IMR-90 (cell line): ENCODE results near the gene INPP4A. TPM values are rescaled to one million over a fixed set of nuclear protein-coding genes. Genes with fewer than 3 reads are reported as not detected.

Source experiments
- ATAC-seq: fragments of 200-7000 bp; cut with Tn5 transposase; 2 replicates; pipeline ENCODE4 v1.9.1; 2020; ENCODE audit warnings: low read depth, mild to moderate bottlenecking, moderate library complexity
- BruUV-seq: library from RNA; stranded (reverse); fragments of 400-500 nt; replicated peaks from 2 replicates; lab custom pipeline; 2021; lab: Mats Ljungman, UMichigan
- CTCF ChIA-PET: fragments of 300-600 bp; formaldehyde crosslinking; extraction: SDS; loops from one replicate; lab custom pipeline; 2021; ENCODE audit warnings: antibody characterized with exemption; lab: Yijun Ruan, JAX
- POLR2A ChIA-PET: fragments of 300-600 bp; sonication (Branson Sonifier 250); formaldehyde crosslinking; loops from one replicate; lab custom pipeline; 2022; ENCODE audit warnings: antibody characterized with exemption; ENCODE audit not compliant: unreplicated experiment; lab: Charles Lee
- DNase-seq: peaks from one replicate; pipeline ENCODE4 v3.0.0; 2013
- H2AFZ ChIP-seq: replicated peaks from 2 replicates; pipeline ENCODE3; 2013; ENCODE audit warnings: low read length, mild to moderate bottlenecking; ENCODE audit not compliant: poor library complexity
- H2AK5ac ChIP-seq: 2 replicates; pipeline ENCODE4 v1.6.1; 2013; ENCODE audit warnings: low read depth, low read length, inconsistent platforms
- H2AK9ac ChIP-seq: replicated peaks from 2 replicates; pipeline ENCODE3; 2013; ENCODE audit warnings: mild to moderate bottlenecking, low read depth, low read length, moderate library complexity; ENCODE audit not compliant: poor library complexity
- H2BK120ac ChIP-seq: 2 replicates; pipeline ENCODE4 v1.6.1; 2013; ENCODE audit warnings: low read depth, low read length, inconsistent platforms
- H2BK15ac ChIP-seq: 3 replicates; pipeline ENCODE4 v1.6.1; 2013; ENCODE audit warnings: low read depth, low read length, inconsistent platforms
- H2BK20ac ChIP-seq: 2 replicates; pipeline ENCODE4 v1.6.1; 2013; ENCODE audit warnings: low read depth, mild to moderate bottlenecking, inconsistent platforms, low read length, moderate library complexity
- H2BK5ac ChIP-seq: 2 replicates; pipeline ENCODE4 v1.6.1; 2013; ENCODE audit warnings: mild to moderate bottlenecking, low read depth, low read length, inconsistent platforms; ENCODE audit not compliant: poor library complexity, severe bottlenecking
- H3K14ac ChIP-seq: replicated peaks from 2 replicates; pipeline ENCODE4 v1.6.1; 2013; ENCODE audit warnings: low read depth, low read length, inconsistent platforms
- H3K18ac ChIP-seq: 2 replicates; pipeline ENCODE4 v1.6.1; 2013; ENCODE audit warnings: low read depth, low read length, control low read depth
- H3K23ac ChIP-seq: 2 replicates; pipeline ENCODE4 v1.6.1; 2013; ENCODE audit warnings: low read depth, low read length, inconsistent platforms
- H3K27ac ChIP-seq: 2 replicates; pipeline ENCODE4 v1.5.1; 2013; ENCODE audit warnings: mild to moderate bottlenecking, control low read depth, low read length; ENCODE audit not compliant: insufficient read depth
- H3K27me3 ChIP-seq: 2 replicates; pipeline ENCODE4 v1.6.1; 2013; ENCODE audit warnings: low read length; ENCODE audit not compliant: control insufficient read depth, insufficient read depth
- H3K36me3 ChIP-seq: 2 replicates; pipeline ENCODE4 v1.6.1; 2013; ENCODE audit warnings: low read length, mixed read lengths; ENCODE audit not compliant: control insufficient read depth, insufficient read depth
- H3K4ac ChIP-seq: 2 replicates; pipeline ENCODE4 v1.6.1; 2013; ENCODE audit warnings: low read depth, low read length, inconsistent platforms
- H3K4me1 ChIP-seq: 2 replicates; pipeline ENCODE4 v1.6.1; 2013; ENCODE audit warnings: low read length, mixed read lengths; ENCODE audit not compliant: control insufficient read depth, insufficient read depth
- H3K4me2 ChIP-seq: 2 replicates; pipeline ENCODE4 v1.6.1; 2013; ENCODE audit warnings: low read depth, mild to moderate bottlenecking, control low read depth, low read length, moderate library complexity
- H3K4me3 ChIP-seq: 2 replicates; pipeline ENCODE4 v1.5.1; 2013; ENCODE audit warnings: low read depth, mild to moderate bottlenecking, control low read depth, low read length, moderate library complexity; ENCODE audit not compliant: insufficient read depth
- H3K56ac ChIP-seq: 2 replicates; pipeline ENCODE4 v1.6.1; 2013; ENCODE audit warnings: low read length, inconsistent platforms; ENCODE audit not compliant: insufficient read depth; ENCODE audit errors: extremely low read depth
- H3K79me1 ChIP-seq, 2 experiments: 2 replicates each; pipeline ENCODE4 v1.6.1; 2013; ENCODE audit warnings: low read length in 2 of 2, inconsistent platforms in 1 of 2, low read depth in 1 of 2
- H3K9ac ChIP-seq: 2 replicates; pipeline ENCODE4 v1.6.1; 2013; ENCODE audit warnings: low read depth, low read length, control low read depth
- H3K9me1 ChIP-seq: 2 replicates; pipeline ENCODE4 v1.6.1; 2013; ENCODE audit warnings: low read length, inconsistent platforms; ENCODE audit not compliant: insufficient read depth
- H3K9me3 ChIP-seq: 2 replicates; pipeline ENCODE4 v1.6.1; 2013; ENCODE audit warnings: low read length; ENCODE audit not compliant: control insufficient read depth, insufficient read depth
- H4K20me1 ChIP-seq: 2 replicates; pipeline ENCODE4 v1.6.1; 2013; ENCODE audit warnings: low read length, inconsistent platforms; ENCODE audit not compliant: insufficient read depth
- H4K5ac ChIP-seq: 2 replicates; pipeline ENCODE4 v1.6.1; 2013; ENCODE audit warnings: mild to moderate bottlenecking, low read depth, low read length, control low read depth
- H4K8ac ChIP-seq, 2 experiments: 2 replicates each; pipeline ENCODE4 v1.6.1; 2013; ENCODE audit warnings: low read depth in 2 of 2, low read length in 2 of 2, control low read depth in 1 of 2, inconsistent platforms in 1 of 2
- H4K91ac ChIP-seq: 2 replicates; pipeline ENCODE4 v1.6.1; 2013; ENCODE audit warnings: low read depth, low read length, inconsistent platforms; ENCODE audit not compliant: insufficient read depth
- CEBPB ChIP-seq: IDR thresholded peaks from 2 replicates; pipeline ENCODE4 v1.6.1; 2012; ENCODE audit warnings: low read depth, low read length, improper control_type of control experiment
- CHD1 ChIP-seq: IDR thresholded peaks from 2 replicates; pipeline ENCODE4 v1.6.1; 2012; ENCODE audit warnings: low read depth, low read length, improper control_type of control experiment
- ELK1 ChIP-seq: fragments of 150-350 bp; IDR thresholded peaks from 2 replicates; pipeline ENCODE4 v1.6.1; 2016; ENCODE audit warnings: low read depth, mild to moderate bottlenecking, low read length, moderate library complexity, borderline replicate concordance
- FOS ChIP-seq: fragments of 150-350 bp; IDR thresholded peaks from 2 replicates; pipeline ENCODE4 v1.6.1; 2016; ENCODE audit warnings: low read depth, low read length
- MAFK ChIP-seq: IDR thresholded peaks from 2 replicates; pipeline ENCODE4 v1.6.1; 2012; ENCODE audit warnings: low read depth, low read length, improper control_type of control experiment
- MAZ ChIP-seq: IDR thresholded peaks from 2 replicates; pipeline ENCODE4 v1.6.1; 2012; ENCODE audit warnings: low read depth, mild to moderate bottlenecking, low read length, improper control_type of control experiment, moderate library complexity, borderline replicate concordance
- MXI1 ChIP-seq: IDR thresholded peaks from 2 replicates; pipeline ENCODE4 v1.6.1; 2012; ENCODE audit warnings: low read depth, mild to moderate bottlenecking, low read length, moderate library complexity, borderline replicate concordance
- NFE2L2 ChIP-seq: fragments of 150-350 bp; IDR thresholded peaks from 2 replicates; pipeline ENCODE4 v1.6.1; 2016; ENCODE audit warnings: low read depth, mild to moderate bottlenecking, low read length
- POLR2A ChIP-seq: IDR thresholded peaks from 2 replicates; pipeline ENCODE4 v1.6.1; 2012; ENCODE audit warnings: mild to moderate bottlenecking, low read depth, low read length
- RAD21 ChIP-seq: IDR thresholded peaks from 2 replicates; pipeline ENCODE4 v1.6.1; 2012; ENCODE audit warnings: low read length, improper control_type of control experiment
- RCOR1 ChIP-seq: IDR thresholded peaks from 2 replicates; pipeline ENCODE4 v1.6.1; 2012; ENCODE audit warnings: mild to moderate bottlenecking, low read length, improper control_type of control experiment; ENCODE audit not compliant: insufficient replicate concordance
- RFX5 ChIP-seq: IDR thresholded peaks from 2 replicates; pipeline ENCODE4 v1.8.0; 2012; ENCODE audit warnings: low read depth, mild to moderate bottlenecking, low read length, moderate library complexity
- SMC3 ChIP-seq: fragments of 150-350 bp; IDR thresholded peaks from 2 replicates; pipeline ENCODE4 v1.6.1; 2016; ENCODE audit warnings: low read depth, mild to moderate bottlenecking, antibody characterized with exemption, low read length, moderate library complexity
- WGBS, 2 experiments: methylation state at CpG; one replicate each; pipeline versions ENCODE4 v1.1.5 to v1.1.7; 2013; ENCODE audit warnings: missing lambda C conversion rate in 2 of 2; ENCODE audit not compliant: insufficient read length in 1 of 2; ENCODE audit errors: extremely low coverage in 2 of 2; 5-methylcytosine and 5-hydroxymethylcytosine counted together
- dilution Hi-C: fragments of 300-500 bp; cut with HindIII; formaldehyde crosslinking; loops from one replicate; pipeline ENCODE4 v1.14.3; 2018; ENCODE audit warnings: low sequenced_read_pairs; ENCODE audit not compliant: unreplicated experiment
- in situ Hi-C: fragments of 300-500 bp; cut with MboI; formaldehyde crosslinking; loops from 3 replicates; pipeline ENCODE4 v1.14.3; 2019; ENCODE audit warnings: low sequenced_read_pairs, inconsistent platforms, mixed read lengths
- intact Hi-C: fragments of 100-400 bp; cut with micrococcal nuclease; formaldehyde crosslinking; loops from 2 replicates; pipeline ENCODE4 v1.10.0; 2022
- polyA plus RNA-seq, 3 experiments: library from polyadenylated mRNA; depleted of rRNA; stranded (reverse); fragments of >200 nt; gene quantifications; 2 replicates each; pipeline ENCODE4 v1.2.3, GENCODE V29; 2012; ENCODE audit warnings: low replicate concordance in 1 of 3
- total RNA-seq: library from RNA; depleted of rRNA; stranded (reverse); fragments of >200 nt; gene quantifications from 2 replicates; pipeline ENCODE4 v1.2.3, GENCODE V29; 2012
- TF ChIP-seq, protein P1 (sequence below): fragments of 150-350 bp; IDR thresholded peaks from 2 replicates; pipeline ENCODE4 v1.6.1; 2017; ENCODE audit warnings: mild to moderate bottlenecking, antibody characterized with exemption, low read length, low read depth
- TF ChIP-seq, protein P2 (sequence below): conservative IDR thresholded peaks from 2 replicates; pipeline ENCODE4 v1.5.1; 2012; ENCODE audit warnings: mild to moderate bottlenecking, low read depth, low read length, improper control_type of control experiment

Gene INPP4A
- total and polyA plus RNA-seq, 2 of the 4 experiments (the other 2 are of a cell fraction): 14.5 to 27.1 TPM

DNA sequence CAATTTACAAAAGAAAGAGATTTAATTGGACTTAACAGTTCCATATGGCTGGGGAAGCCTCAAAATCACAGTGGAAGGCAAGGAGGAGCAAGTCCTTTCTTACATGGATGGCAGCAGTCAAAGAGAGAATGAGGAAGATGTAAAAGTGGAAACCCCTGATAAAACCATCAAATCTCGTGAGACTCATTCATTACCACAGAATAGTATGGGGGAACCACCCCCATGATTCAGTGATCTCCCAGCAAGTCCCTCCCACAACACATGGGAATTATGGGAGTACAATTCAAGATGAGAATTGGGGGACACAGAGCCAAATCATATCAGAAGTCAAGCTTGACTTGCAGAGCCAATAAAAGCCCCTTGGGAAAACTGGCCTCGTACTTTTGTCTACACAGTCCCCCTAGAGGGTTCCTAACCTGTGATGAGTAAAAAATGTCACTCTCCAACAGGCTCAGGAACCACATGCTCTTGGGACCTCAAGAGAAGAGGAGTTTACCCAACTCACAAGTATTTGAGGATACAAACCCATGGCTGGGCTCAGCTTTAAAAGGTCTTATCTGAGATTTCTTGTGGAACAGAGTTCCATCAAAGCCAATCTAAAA, 11.2 kb upstream of the INPP4A start:
- Histone ChIP-seq H3K14ac (no peak overlapping the region), H3K4me3 (no peak overlapping the region), H3K9ac (no peak overlapping the region), H2BK15ac (no peak overlapping the region), H3K4me1 (no peaks in the 10 kb centered on the region), H3K18ac (no peak overlapping the region), H2BK120ac (no peak overlapping the region), H2AK9ac (no peak overlapping the region), H4K20me1 (no peaks in the 10 kb centered on the region), H3K56ac (no peak overlapping the region), H3K4ac (no peak overlapping the region), H2BK20ac (no peak overlapping the region), H4K8ac (no peak overlapping the region), H3K79me1 (no peaks in the 10 kb centered on the region), H3K9me1 (no peaks in the 10 kb centered on the region), H2AFZ (no peak overlapping the region), H3K36me3 (no peaks in the 10 kb centered on the region), H3K9me3 (peaks cover 4% of the 10 kb centered on the region; the same call in 1 of the 2 replicates), H3K4me2 (no peak overlapping the region), H3K23ac (no peak overlapping the region), H3K27me3 (peaks cover 13% of the 10 kb centered on the region), H2AK5ac (no peak overlapping the region), H3K27ac (no peak overlapping the region), H4K91ac (no peak overlapping the region), H4K5ac (no peak overlapping the region), H2BK5ac (no peak overlapping the region)
- in situ Hi-C loops: no loop called here
- CTCF ChIA-PET: no interaction called here
- no peak for ATAC-seq
- intact Hi-C loops: no loop called here
- TF ChIP-seq RCOR1 (no peak), RFX5 (no peak), MXI1 (no peak), RAD21 (no peak), FOS (no peak), MAZ (no peak), CHD1 (no peak), CEBPB (no peak), SMC3 (no peak), ELK1 (no peak), MAFK (no peak), POLR2A (no peak), NFE2L2 (no peak)
- TF ChIP-seq, protein P1, sequence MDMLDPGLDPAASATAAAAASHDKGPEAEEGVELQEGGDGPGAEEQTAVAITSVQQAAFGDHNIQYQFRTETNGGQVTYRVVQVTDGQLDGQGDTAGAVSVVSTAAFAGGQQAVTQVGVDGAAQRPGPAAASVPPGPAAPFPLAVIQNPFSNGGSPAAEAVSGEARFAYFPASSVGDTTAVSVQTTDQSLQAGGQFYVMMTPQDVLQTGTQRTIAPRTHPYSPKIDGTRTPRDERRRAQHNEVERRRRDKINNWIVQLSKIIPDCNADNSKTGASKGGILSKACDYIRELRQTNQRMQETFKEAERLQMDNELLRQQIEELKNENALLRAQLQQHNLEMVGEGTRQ: no peak
- TF ChIP-seq, protein P2, sequence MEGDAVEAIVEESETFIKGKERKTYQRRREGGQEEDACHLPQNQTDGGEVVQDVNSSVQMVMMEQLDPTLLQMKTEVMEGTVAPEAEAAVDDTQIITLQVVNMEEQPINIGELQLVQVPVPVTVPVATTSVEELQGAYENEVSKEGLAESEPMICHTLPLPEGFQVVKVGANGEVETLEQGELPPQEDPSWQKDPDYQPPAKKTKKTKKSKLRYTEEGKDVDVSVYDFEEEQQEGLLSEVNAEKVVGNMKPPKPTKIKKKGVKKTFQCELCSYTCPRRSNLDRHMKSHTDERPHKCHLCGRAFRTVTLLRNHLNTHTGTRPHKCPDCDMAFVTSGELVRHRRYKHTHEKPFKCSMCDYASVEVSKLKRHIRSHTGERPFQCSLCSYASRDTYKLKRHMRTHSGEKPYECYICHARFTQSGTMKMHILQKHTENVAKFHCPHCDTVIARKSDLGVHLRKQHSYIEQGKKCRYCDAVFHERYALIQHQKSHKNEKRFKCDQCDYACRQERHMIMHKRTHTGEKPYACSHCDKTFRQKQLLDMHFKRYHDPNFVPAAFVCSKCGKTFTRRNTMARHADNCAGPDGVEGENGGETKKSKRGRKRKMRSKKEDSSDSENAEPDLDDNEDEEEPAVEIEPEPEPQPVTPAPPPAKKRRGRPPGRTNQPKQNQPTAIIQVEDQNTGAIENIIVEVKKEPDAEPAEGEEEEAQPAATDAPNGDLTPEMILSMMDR: no peak
- no CpG with 5 or more reads among the region's 2 CpGs for WGBS, 2 experiments
- POLR2A ChIA-PET: no interaction called here
- no TSS peak for BruUV-seq
- no peak for DNase-seq
- dilution Hi-C loops: no loop called here
